NB4 (cell line): Measurements from ENCODE around the gene CROCC2.

Experiments used
- DNase-seq: peaks from one replicate; pipeline ENCODE4 v3.0.0; 2010; ENCODE audit warnings: low read depth
- H3K4me3 ChIP-seq: one replicate; pipeline ENCODE4 v1.5.1; 2011; ENCODE audit warnings: mild to moderate bottlenecking, low read depth, low read length, moderate library complexity
- CTCF ChIP-seq: IDR thresholded peaks from one replicate; pipeline ENCODE4 v1.5.1; 2012; ENCODE audit warnings: low read depth, low read length
- MAX ChIP-seq: IDR thresholded peaks from 2 replicates; pipeline ENCODE4 v1.6.1; 2011; ENCODE audit warnings: low read depth, low read length
- MYC ChIP-seq: IDR thresholded peaks from 2 replicates; pipeline ENCODE4 v1.6.1; 2011; ENCODE audit warnings: low read depth, low read length
- POLR2A ChIP-seq: IDR thresholded peaks from 2 replicates; pipeline ENCODE4 v1.6.1; 2011; ENCODE audit warnings: mild to moderate bottlenecking; ENCODE audit not compliant: insufficient read length; ENCODE audit errors: extremely low read depth

Gene CROCC2

GRCh38 chr2:240886678-240887609 lies 19.2 kb upstream of the CROCC2 start:
- no peak for DNase-seq
- no peak overlapping the region for H3K4me3 ChIP-seq
- TF ChIP-seq POLR2A (no peak), MYC (no peak), CTCF (no peak), MAX (no peak)

- no peak for TF ChIP-seq MAX
- TF ChIP-seq POLR2A: no peak
- TF ChIP-seq CTCF: no peak
- no peak for TF ChIP-seq MYC
- H3K4me3 ChIP-seq: no peak overlapping the region
- DNase-seq: no peak
Observed at GRCh38 chr2:240887631-240888030, 18.5 kb upstream of the CROCC2 start.

- DNase-seq: no peak
- no peak overlapping the region for H3K4me3 ChIP-seq
- TF ChIP-seq POLR2A (no peak), MAX (no peak), CTCF (no peak), MYC (no peak)
Observed at GRCh38 chr2:240888130-240888889, 17.8 kb upstream of the CROCC2 start.

- DNase-seq: no peak
- TF ChIP-seq MAX (no peak), MYC (no peak), CTCF (no peak), POLR2A (no peak)
- no peak overlapping the region for H3K4me3 ChIP-seq
Observed at GRCh38 chr2:240888890-240889573, 17.1 kb upstream of the CROCC2 start.

GRCh38 chr2:240889601-240890560 lies 16.3 kb upstream of the CROCC2 start:
- no peak for TF ChIP-seq MYC
- TF ChIP-seq MAX: no peak
- no peak for TF ChIP-seq POLR2A
- TF ChIP-seq CTCF: no peak
- no peak overlapping the region for H3K4me3 ChIP-seq

More at GRCh38 chr2:240889601-240890560, 16.3 kb upstream of the CROCC2 start:
- no peak for DNase-seq
